ENCODE results near the gene ACTR1A.

The ACTR1A gene

GRCh38 chr10:102453502-102453901 is 49.0 kb downstream of the ACTR1A start:
- CTCF ChIA-PET: interaction anchor here (2.7 kb wide), 1 partner anchor 9 kb away, joined by 24 read pairs; no protein-coding TSS in a partner anchor
- DNase-seq (ENCODE audit: extremely low spot score): no peak
- TF ChIP-seq ZNF384 (IDR thresholded peaks at IDR 0.05): no peak
- TF ChIP-seq PKNOX1 (IDR thresholded peaks at IDR 0.05): no peak
- TF ChIP-seq TARDBP (IDR thresholded peaks at IDR 0.05): no peak
- TF ChIP-seq CTBP1 (IDR thresholded peaks at IDR 0.05; ENCODE audit: borderline replicate concordance): no peak
- TF ChIP-seq FOXM1 (IDR thresholded peaks at IDR 0.05; ENCODE audit: borderline replicate concordance): no peak
- TF ChIP-seq BHLHE40 (IDR thresholded peaks at IDR 0.05; ENCODE audit: borderline replicate concordance): no peak
- POLR2A ChIA-PET: interaction anchor here (0.6 to 6.6 kb wide), 5 partner anchors 9 to 1123 kb away, joined by 3 to 101 read pairs (median 62); partner anchors contain the start of genes ARL3, CUEDC2, FBXL15 and SFXN2

GRCh38 chr10:102452672-102453340 is 49.7 kb downstream of the ACTR1A start:
- no peak for DNase-seq (ENCODE audit: extremely low spot score)
- CTCF ChIA-PET: interaction anchor here (0.5 to 2.7 kb wide), 3 partner anchors 10 to 1462 kb away, joined by 3 to 24 read pairs (median 5); no protein-coding TSS in a partner anchor
- POLR2A ChIA-PET: interaction anchor here (0.6 to 6.6 kb wide), 8 partner anchors 9 to 1122 kb away, joined by 3 to 101 read pairs (median 14); partner anchors contain the start of genes ARL3, CUEDC2, FBXL15 and SFXN2
- TF ChIP-seq FOXM1 (IDR thresholded peaks at IDR 0.05; ENCODE audit: borderline replicate concordance) (no peak), NFRKB (IDR thresholded peaks at IDR 0.05) (no peak), ARNT (IDR thresholded peaks at IDR 0.05) (0 out of 2 replicates have a peak, but pooled peaks have one; percentile 26), SP1 (IDR thresholded peaks at IDR 0.05) (no peak)

GRCh38 chr10:102451105-102451969 is 51.2 kb downstream of the ACTR1A start, which contains the start of gene C10orf95:
Gene C10orf95, minus strand, starts transcription at chr10:102451543. Its CDS starts 450 bp downstream, at chr10:102451093.
- TF ChIP-seq FOXK2 (IDR thresholded peaks at IDR 0.05): no peak
- no peak for TF ChIP-seq L3MBTL2 (conservative IDR thresholded peaks at IDR 0.05)
- TF ChIP-seq CTBP1 (IDR thresholded peaks at IDR 0.05; ENCODE audit: borderline replicate concordance): no peak
- TF ChIP-seq SP1 (IDR thresholded peaks at IDR 0.05): no peak
- TF ChIP-seq SUZ12 (IDR thresholded peaks at IDR 0.05): no peak
- no peak for DNase-seq (ENCODE audit: extremely low spot score)
- ChIA-PET CTCF (interaction anchor here (0.7 to 2.7 kb wide), 4 partner anchors 11 to 68 kb away, joined by 3 to 24 read pairs (median 5); no protein-coding TSS in a partner anchor), POLR2A (interaction anchor here (0.9 to 6.6 kb wide), 14 partner anchors 10 to 63 kb away, joined by 3 to 101 read pairs (median 5); partner anchors contain the start of genes ACTR1A, CUEDC2 and FBXL15)

- DNase-seq (ENCODE audit: extremely low spot score): peak; percentile 86
- TF ChIP-seq ARNT (IDR thresholded peaks at IDR 0.05) (peak; percentile 33; the same call in 1 of the 2 replicates), HDGF (IDR thresholded peaks at IDR 0.05; ENCODE audit: borderline replicate concordance) (no peak), FOXM1 (IDR thresholded peaks at IDR 0.05; ENCODE audit: borderline replicate concordance) (peak; percentile 3; the same call in 1 of the 2 replicates), FOXK2 (IDR thresholded peaks at IDR 0.05) (no peak), L3MBTL2 (conservative IDR thresholded peaks at IDR 0.05) (0 out of 2 replicates have a peak, but pooled peaks have one; percentile 53), CTBP1 (IDR thresholded peaks at IDR 0.05; ENCODE audit: borderline replicate concordance) (no peak; the same call in 1 of the 2 replicates)
- CTCF ChIA-PET: interaction anchor here (0.7 to 1.7 kb wide), 4 partner anchors 12 to 66 kb away, joined by 3 to 7 read pairs (median 4); no protein-coding TSS in a partner anchor
- POLR2A ChIA-PET: interaction anchor here (0.7 to 6.6 kb wide), 16 partner anchors 9 to 63 kb away, joined by 3 to 101 read pairs (median 4); partner anchors contain the start of genes ACTR1A, CUEDC2 and FBXL15
Observed at GRCh38 chr10:102450374-102451104, 52.0 kb downstream of the ACTR1A start.

GRCh38 chr10:102450124-102450373 is 52.5 kb downstream of the ACTR1A start:
- ChIA-PET POLR2A (interaction anchor here (0.7 to 6.6 kb wide), 15 partner anchors 9 to 220 kb away, joined by 3 to 101 read pairs (median 4); partner anchors contain the start of genes CUEDC2 and FBXL15), CTCF (interaction anchor here (0.7 to 1.3 kb wide), 5 partner anchors 12 to 137 kb away, joined by 3 to 5 read pairs (median 3); no protein-coding TSS in a partner anchor)
- DNase-seq (ENCODE audit: extremely low spot score): no peak

More at GRCh38 chr10:102450124-102450373, 52.5 kb downstream of the ACTR1A start:
- no peak for TF ChIP-seq PKNOX1 (IDR thresholded peaks at IDR 0.05)
- peak; percentile 33; the same call in 1 of the 2 replicates for TF ChIP-seq CTBP1 (IDR thresholded peaks at IDR 0.05; ENCODE audit: borderline replicate concordance)

Measured in HEK293T (cell line).